Measurements from ENCODE around the gene RCAN2. TPM values are rescaled to one million over a fixed set of nuclear protein-coding genes. Genes with fewer than 3 reads are reported as not detected.
A peak's percentile ranks its signal among the peaks of the same experiment; 100 is the strongest.

Gene RCAN2
- total and polyA plus RNA-seq, 7 donors: 2.6 to 108 (median 20.0) TPM

GRCh38 chr6:46293641-46294316 is 197.5 kb downstream of the RCAN2 start:
- DNase-seq: no peak
- Histone ChIP-seq H3K27ac (no peak overlapping the region), H3K9me3 (no peaks in the 10 kb centered on the region), H3K27me3 (ENCODE audit: insufficient read depth in 3 of 3, low read length in 2 of 3) (no peaks in the 10 kb centered on the region), H3K4me3 (no peak overlapping the region), H3K36me3 (ENCODE audit: insufficient read depth in 1 of 2, low read depth in 1 of 2) (no peaks in the 10 kb centered on the region), H3K4me1 (peaks cover 16% of the 10 kb centered on the region)
- WGBS, 3 donors: 82 to 96% (median 94%) methylated on average over 5 of the region's 5 CpGs
- no peak for TF ChIP-seq CTCF (IDR thresholded peaks at IDR 0.05)
- intact Hi-C loops (cut with DNase I): no loop called here
- ATAC-seq: no peak

GRCh38 chr6:46291880-46292279 is 199.4 kb downstream of the RCAN2 start:
- H3K27ac ChIP-seq: no peak overlapping the region
- no peak for ATAC-seq

GRCh38 chr6:46291275-46291633 is 200.0 kb downstream of the RCAN2 start:
- DNase-seq: no peak
- H3K4me3 ChIP-seq: no peak overlapping the region
- no peak for TF ChIP-seq CTCF (IDR thresholded peaks at IDR 0.05)
- no peaks in the 10 kb centered on the region for H3K27me3 ChIP-seq (ENCODE audit: insufficient read depth in 3 of 3, low read length in 2 of 3)
- H3K9me3 ChIP-seq: no peaks in the 10 kb centered on the region
- H3K4me1 ChIP-seq: peaks cover 24% of the 10 kb centered on the region
- 12 to 41% (median 13%) methylated on average over 2 of the region's 2 CpGs for WGBS, 3 donors
- no peaks in the 10 kb centered on the region for H3K36me3 ChIP-seq (ENCODE audit: insufficient read depth in 1 of 2, low read depth in 1 of 2)
- no peak overlapping the region for H3K27ac ChIP-seq
- intact Hi-C loops (cut with DNase I): no loop called here
- ATAC-seq: peak in 3 of 4 donors; percentile 48 to 52 (median 49)

More at GRCh38 chr6:46291880-46292279, 199.4 kb downstream of the RCAN2 start:
- H3K27me3 ChIP-seq (ENCODE audit: insufficient read depth in 3 of 3, low read length in 2 of 3): no peaks in the 10 kb centered on the region
- H3K4me3 ChIP-seq: no peak overlapping the region
- no peaks in the 10 kb centered on the region for H3K36me3 ChIP-seq (ENCODE audit: insufficient read depth in 1 of 2, low read depth in 1 of 2)
- no peak for TF ChIP-seq CTCF (IDR thresholded peaks at IDR 0.05)
- 82 to 100% (median 82%) methylated on average over 2 of the region's 2 CpGs for WGBS, 3 donors
- no peak for DNase-seq
- intact Hi-C loops (cut with DNase I): no loop called here
- peaks cover 24% of the 10 kb centered on the region for H3K4me1 ChIP-seq
- no peaks in the 10 kb centered on the region for H3K9me3 ChIP-seq

- Histone ChIP-seq H3K27me3 (ENCODE audit: insufficient read depth in 3 of 3, low read length in 2 of 3) (no peaks in the 10 kb centered on the region), H3K27ac (no peak overlapping the region), H3K9me3 (no peaks in the 10 kb centered on the region), H3K4me3 (no peak overlapping the region), H3K4me1 (peaks cover 24% of the 10 kb centered on the region), H3K36me3 (ENCODE audit: insufficient read depth in 1 of 2, low read depth in 1 of 2) (no peaks in the 10 kb centered on the region)
- intact Hi-C loops (cut with DNase I): no loop called here
- no peak for TF ChIP-seq CTCF (IDR thresholded peaks at IDR 0.05)
- ATAC-seq (peak in 2 of 4 donors; percentile 18 to 52), DNase-seq (no peak)
- 32 to 57% (median 36%) methylated on average over 4 of the region's 4 CpGs for WGBS, 3 donors
Measured at GRCh38 chr6:46290421-46291274, 200.6 kb downstream of the RCAN2 start.

All from psoas muscle (tissue), 8 donors.